Mesendoderm (in vitro differentiated cells): ENCODE measurements around the gene BANF2.

Experiments
- DNase-seq: peaks from one replicate; pipeline ENCODE4 v3.0.0; 2013
- H2AK5ac ChIP-seq: 2 replicates; pipeline ENCODE4 v1.6.1; 2013; ENCODE audit warnings: low read length, inconsistent platforms
- H2BK120ac ChIP-seq: 2 replicates; pipeline ENCODE4 v1.6.1; 2013; ENCODE audit warnings: low read depth, mild to moderate bottlenecking, low read length, moderate library complexity, mixed read lengths
- H2BK15ac ChIP-seq: replicated peaks from 2 replicates; pipeline ENCODE4 v1.6.1; 2013; ENCODE audit warnings: low read depth, mild to moderate bottlenecking, moderate library complexity
- H2BK5ac ChIP-seq: 2 replicates; pipeline ENCODE4 v1.6.1; 2013; ENCODE audit warnings: low read length, inconsistent platforms
- H3K18ac ChIP-seq: 2 replicates; pipeline ENCODE4 v1.6.1; 2013; ENCODE audit warnings: mild to moderate bottlenecking, low read length, mixed read lengths
- H3K23ac ChIP-seq: one replicate; pipeline ENCODE4 v1.6.1; 2013; ENCODE audit warnings: low read length
- H3K27ac ChIP-seq: 2 replicates; pipeline ENCODE4 v1.5.1; 2013; ENCODE audit warnings: low read depth, mild to moderate bottlenecking, inconsistent platforms, low read length, moderate library complexity
- H3K27me3 ChIP-seq: 2 replicates; pipeline ENCODE4 v1.6.1; 2013; ENCODE audit warnings: low read length, control low read depth, mild to moderate bottlenecking, inconsistent platforms; ENCODE audit not compliant: insufficient read depth, poor library complexity
- H3K36me3 ChIP-seq: 2 replicates; pipeline ENCODE4 v1.6.1; 2013; ENCODE audit warnings: low read length, inconsistent platforms; ENCODE audit not compliant: control insufficient read depth, insufficient read depth
- H3K4ac ChIP-seq: one replicate; pipeline ENCODE4 v1.6.1; 2013; ENCODE audit warnings: low read depth, mild to moderate bottlenecking, low read length, moderate library complexity
- H3K4me1 ChIP-seq: 2 replicates; pipeline ENCODE4 v1.6.1; 2013; ENCODE audit warnings: low read depth, low read length, inconsistent platforms; ENCODE audit not compliant: control insufficient read depth
- H3K4me2 ChIP-seq: 2 replicates; pipeline ENCODE4 v1.6.1; 2013; ENCODE audit warnings: low read length
- H3K4me3 ChIP-seq: 2 replicates; pipeline ENCODE4 v1.5.1; 2013; ENCODE audit warnings: mild to moderate bottlenecking, low read length
- H3K56ac ChIP-seq: one replicate; pipeline ENCODE4 v1.6.1; 2013; ENCODE audit warnings: low read length
- H3K79me1 ChIP-seq: 2 replicates; pipeline ENCODE4 v1.6.1; 2013; ENCODE audit warnings: low read length, inconsistent platforms
- H3K79me2 ChIP-seq: 2 replicates; pipeline ENCODE4 v1.6.1; 2013; ENCODE audit warnings: mild to moderate bottlenecking, low read length; ENCODE audit not compliant: control insufficient read depth, insufficient read depth
- H3K9ac ChIP-seq: 2 replicates; pipeline ENCODE4 v1.6.1; 2013; ENCODE audit warnings: low read length, inconsistent platforms
- H4K5ac ChIP-seq: one replicate; pipeline ENCODE4 v1.6.1; 2013; ENCODE audit warnings: low read length
- H4K8ac ChIP-seq: one replicate; pipeline ENCODE4 v1.6.1; 2013; ENCODE audit warnings: low read depth, mild to moderate bottlenecking, control low read depth, low read length, moderate library complexity
- whole genome bisulfite sequencing: extraction: QIAGEN DNeasy Blood & Tissue Kit; methylation state at CpG from one replicate; pipeline ENCODE4 v1.1.7; 2013; ENCODE audit warnings: low lambda C conversion rate, missing lambda C conversion rate; ENCODE audit not compliant: insufficient coverage; ENCODE audit errors: extremely low coverage; 5-methylcytosine and 5-hydroxymethylcytosine counted together

Gene BANF2

DNA sequence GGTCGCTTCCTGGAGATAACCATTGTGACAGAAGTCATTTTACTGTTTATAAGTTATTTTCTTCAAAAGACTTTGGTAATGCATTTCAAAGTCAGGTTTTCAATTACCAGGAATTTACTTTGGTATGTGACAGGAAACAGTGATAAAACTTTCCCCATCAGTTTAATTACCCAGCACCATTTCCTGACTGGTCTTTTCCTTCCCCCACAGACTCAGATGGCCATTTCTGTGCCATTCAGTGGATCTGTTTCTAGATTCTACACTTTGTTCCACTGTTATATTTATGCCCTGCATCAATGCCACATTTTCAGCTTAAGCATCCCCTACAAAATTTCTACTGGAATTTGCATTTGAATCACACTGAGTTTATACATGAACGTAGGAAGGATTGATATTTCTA lies 34.0 kb upstream of the BANF2 start:
- H3K4me3 ChIP-seq, result no peak overlapping the region
- H2BK15ac ChIP-seq, result no peak overlapping the region
- H3K4me1 ChIP-seq, result peaks cover 25% of the 10 kb centered on the region
- no peak overlapping the region for H3K18ac ChIP-seq
- peaks cover 70% of the 10 kb centered on the region for H3K79me2 ChIP-seq
- H3K27ac ChIP-seq, result no peak overlapping the region
- no peak overlapping the region for H3K4me2 ChIP-seq
- H4K5ac ChIP-seq, result no peak overlapping the region
- peaks cover 15% of the 10 kb centered on the region for H3K79me1 ChIP-seq
- H3K23ac ChIP-seq, result no peak overlapping the region
- no peak overlapping the region for H2AK5ac ChIP-seq
- H4K8ac ChIP-seq, result no peak overlapping the region
- H3K56ac ChIP-seq, result no peak overlapping the region
- WGBS, result no CpG with 5 or more reads among the region's 2 CpGs
- H3K27me3 ChIP-seq, result no peaks in the 10 kb centered on the region
- peak; percentile 43 for DNase-seq
- no peak overlapping the region for H2BK5ac ChIP-seq
- no peak overlapping the region for H3K4ac ChIP-seq
- no peak overlapping the region for H2BK120ac ChIP-seq
- peaks cover 2% of the 10 kb centered on the region for H3K36me3 ChIP-seq
- no peak overlapping the region for H3K9ac ChIP-seq

GRCh38 chr20:17666481-17666880 lies 33.3 kb upstream of the BANF2 start:
- no CpG with 5 or more reads among the region's 2 CpGs for WGBS
- DNase-seq, result no peak
- H2BK120ac ChIP-seq, result no peak overlapping the region
- H3K4me2 ChIP-seq, result no peak overlapping the region
- H3K23ac ChIP-seq, result no peak overlapping the region
- no peak overlapping the region for H3K4me3 ChIP-seq
- H2AK5ac ChIP-seq, result no peak overlapping the region
- H3K79me2 ChIP-seq, result peaks cover 67% of the 10 kb centered on the region
- no peak overlapping the region for H4K8ac ChIP-seq
- peaks cover 13% of the 10 kb centered on the region for H3K79me1 ChIP-seq
- H3K27me3 ChIP-seq, result no peaks in the 10 kb centered on the region
- no peak overlapping the region for H2BK5ac ChIP-seq
- H3K27ac ChIP-seq, result no peak overlapping the region
- no peak overlapping the region for H4K5ac ChIP-seq
- H3K9ac ChIP-seq, result no peak overlapping the region
- H3K18ac ChIP-seq, result no peak overlapping the region
- H3K36me3 ChIP-seq, result peaks cover 2% of the 10 kb centered on the region
- H2BK15ac ChIP-seq, result no peak overlapping the region
- H3K4ac ChIP-seq, result no peak overlapping the region
- H3K4me1 ChIP-seq, result peaks cover 28% of the 10 kb centered on the region
- no peak overlapping the region for H3K56ac ChIP-seq

GRCh38 chr20:17667445-17667844 lies 32.3 kb upstream of the BANF2 start:
- H3K79me2 ChIP-seq, result peaks cover 68% of the 10 kb centered on the region
- no peak overlapping the region for H4K5ac ChIP-seq
- no peak overlapping the region for H2BK5ac ChIP-seq
- no peak overlapping the region for H2AK5ac ChIP-seq
- H3K18ac ChIP-seq, result no peak overlapping the region
- H3K36me3 ChIP-seq, result peaks cover 2% of the 10 kb centered on the region
- H3K9ac ChIP-seq, result no peak overlapping the region
- H3K56ac ChIP-seq, result no peak overlapping the region
- H3K4ac ChIP-seq, result no peak overlapping the region
- H3K27ac ChIP-seq, result no peak overlapping the region
- H2BK15ac ChIP-seq, result no peak overlapping the region
- no peak overlapping the region for H3K23ac ChIP-seq
- no peak overlapping the region for H3K4me3 ChIP-seq
- H3K4me2 ChIP-seq, result no peak overlapping the region
- DNase-seq, result no peak
- H3K79me1 ChIP-seq, result peaks cover 16% of the 10 kb centered on the region
- no peaks in the 10 kb centered on the region for H3K27me3 ChIP-seq
- no CpG with 5 or more reads among the region's 3 CpGs for WGBS
- no peak overlapping the region for H4K8ac ChIP-seq
- H3K4me1 ChIP-seq, result peaks cover 33% of the 10 kb centered on the region
- H2BK120ac ChIP-seq, result no peak overlapping the region

GRCh38 chr20:17668432-17668831 lies 31.3 kb upstream of the BANF2 start:
- no peak overlapping the region for H2BK15ac ChIP-seq
- H3K9ac ChIP-seq, result no peak overlapping the region
- whole genome bisulfite sequencing, result no CpG with 5 or more reads among the region's 3 CpGs
- H3K18ac ChIP-seq, result no peak overlapping the region
- no peak overlapping the region for H3K56ac ChIP-seq
- no peak overlapping the region for H3K4me2 ChIP-seq
- H2AK5ac ChIP-seq, result no peak overlapping the region
- peaks cover 67% of the 10 kb centered on the region for H3K79me2 ChIP-seq
- H4K5ac ChIP-seq, result no peak overlapping the region
- H3K79me1 ChIP-seq, result peaks cover 15% of the 10 kb centered on the region
- H4K8ac ChIP-seq, result no peak overlapping the region
- peaks cover 29% of the 10 kb centered on the region for H3K4me1 ChIP-seq
- no peak overlapping the region for H2BK5ac ChIP-seq
- no peaks in the 10 kb centered on the region for H3K27me3 ChIP-seq
- H2BK120ac ChIP-seq, result no peak overlapping the region
- peak overlapping the region; percentile 20 for H3K27ac ChIP-seq
- H3K4ac ChIP-seq, result no peak overlapping the region
- DNase-seq, result no peak
- peak overlapping the region; percentile 37 for H3K23ac ChIP-seq
- H3K4me3 ChIP-seq, result no peak overlapping the region
- peaks cover 2% of the 10 kb centered on the region for H3K36me3 ChIP-seq

GRCh38 chr20:17669306-17669931 lies 30.3 kb upstream of the BANF2 start:
- DNase-seq, result no peak
- H3K18ac ChIP-seq, result no peak overlapping the region
- no peak overlapping the region for H2BK120ac ChIP-seq
- H3K27me3 ChIP-seq, result no peaks in the 10 kb centered on the region
- H3K4me1 ChIP-seq, result peaks cover 23% of the 10 kb centered on the region
- no peak overlapping the region for H3K56ac ChIP-seq
- H3K36me3 ChIP-seq, result peaks cover 2% of the 10 kb centered on the region
- no peak overlapping the region for H2AK5ac ChIP-seq
- no peak overlapping the region for H2BK5ac ChIP-seq
- no peak overlapping the region for H4K8ac ChIP-seq
- H2BK15ac ChIP-seq, result no peak overlapping the region
- H3K79me1 ChIP-seq, result peaks cover 15% of the 10 kb centered on the region
- H3K27ac ChIP-seq, result no peak overlapping the region
- no peak overlapping the region for H4K5ac ChIP-seq
- H3K4ac ChIP-seq, result no peak overlapping the region
- peaks cover 65% of the 10 kb centered on the region for H3K79me2 ChIP-seq
- no peak overlapping the region for H3K4me3 ChIP-seq
- H3K9ac ChIP-seq, result no peak overlapping the region
- no CpG with 5 or more reads among the region's 12 CpGs for WGBS
- H3K4me2 ChIP-seq, result no peak overlapping the region
- H3K23ac ChIP-seq, result no peak overlapping the region

DNA sequence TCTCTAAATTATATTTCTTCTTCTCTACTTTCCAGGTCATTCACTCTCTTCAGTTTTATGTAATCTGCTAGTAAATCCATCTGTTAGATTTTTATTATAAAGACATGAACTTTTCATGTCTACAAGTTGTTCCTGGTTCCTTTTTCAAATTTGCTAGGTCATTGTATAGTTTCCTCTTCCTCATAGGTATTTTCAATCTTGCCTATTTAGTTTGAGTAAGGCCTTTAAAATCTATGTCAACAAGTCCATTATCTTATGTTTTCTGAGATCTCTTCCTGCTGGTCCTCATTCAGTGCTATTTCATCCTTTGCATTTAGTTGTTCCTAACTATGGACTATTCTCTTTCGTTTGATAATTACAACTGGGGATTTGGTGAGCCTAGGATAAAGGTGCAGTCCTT lies 28.8 kb upstream of the BANF2 start:
- no peak overlapping the region for H3K27ac ChIP-seq

More for the DNA sequence above, 28.8 kb upstream of the BANF2 start:
- Histone ChIP-seq H4K5ac (no peak overlapping the region), H3K4me3 (no peak overlapping the region), H2BK120ac (no peak overlapping the region), H4K8ac (no peak overlapping the region), H3K18ac (no peak overlapping the region), H3K9ac (no peak overlapping the region), H3K36me3 (peaks cover 2% of the 10 kb centered on the region), H3K79me1 (peaks cover 26% of the 10 kb centered on the region), H3K27me3 (no peaks in the 10 kb centered on the region), H2BK5ac (no peak overlapping the region), H3K56ac (no peak overlapping the region), H3K23ac (no peak overlapping the region), H3K4ac (no peak overlapping the region), H2BK15ac (no peak overlapping the region), H3K79me2 (peaks cover 68% of the 10 kb centered on the region), H3K4me1 (peaks cover 16% of the 10 kb centered on the region), H2AK5ac (no peak overlapping the region), H3K4me2 (no peak overlapping the region)
- no CpG with 5 or more reads among the region's 1 CpG for WGBS
- no peak for DNase-seq
